Measurements from ENCODE around the gene MYCL. TPM values are rescaled to one million over a fixed set of nuclear protein-coding genes. Genes with fewer than 3 reads are reported as not detected.

The MYCL gene
- total and polyA plus RNA-seq, 2 of the 13 experiments (the other 11 are each of a cell fraction or from before 2014, with no cell fraction given) = 0.31 to 1.7 TPM

DNA sequence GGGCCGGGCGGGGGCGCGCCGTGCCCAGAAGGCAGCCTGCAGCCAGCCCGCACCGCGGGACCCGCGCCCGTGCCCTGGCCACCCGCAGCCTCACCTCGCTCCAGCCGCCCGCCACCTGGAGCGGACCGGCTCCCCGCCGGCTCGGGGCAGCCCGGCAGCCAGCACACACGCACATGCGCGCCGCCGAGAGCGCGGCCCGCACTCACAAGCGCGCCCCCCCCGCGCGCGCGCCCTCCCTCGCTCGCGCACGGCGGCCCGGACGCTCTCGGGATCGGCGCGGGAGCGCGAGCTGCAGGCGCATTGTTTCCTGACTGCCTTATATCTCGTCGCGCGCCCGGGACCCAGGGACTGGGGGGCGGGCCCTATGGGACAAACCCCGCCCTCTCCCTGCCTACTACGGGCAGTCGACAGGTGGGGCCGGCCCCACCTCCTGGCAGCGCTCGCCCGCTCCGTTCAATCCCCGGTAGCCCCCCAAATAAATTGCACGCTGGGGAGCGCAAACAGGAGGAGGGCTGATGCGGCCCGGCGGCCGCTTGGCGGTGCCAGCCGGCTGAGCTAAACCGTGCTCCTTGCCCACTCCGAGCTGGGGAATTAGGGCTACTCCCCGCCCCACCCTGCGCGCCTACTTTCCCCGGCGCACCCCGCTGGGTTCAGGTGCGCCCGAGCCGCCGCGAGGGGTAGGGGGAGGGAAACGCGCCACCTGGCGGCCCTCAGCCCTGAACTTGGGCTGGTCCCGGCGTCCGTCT, at the start of gene MYCL (continued):
- 0 out of 2 replicates have a peak, but pooled peaks have one; percentile 25 for TF ChIP-seq FOXJ3 (CRISPR knock-in tag; IDR thresholded peaks at IDR 0.05; ENCODE audit: borderline replicate concordance)
- no peak for TF ChIP-seq CENPX (CRISPR knock-in tag; IDR thresholded peaks at IDR 0.05)
- TF ChIP-seq CBX5 (CRISPR knock-in tag; IDR thresholded peaks at IDR 0.05; ENCODE audit: borderline replicate concordance) = no peak
- no peak for TF ChIP-seq ZNF569 (CRISPR knock-in tag; IDR thresholded peaks at IDR 0.05; ENCODE audit: borderline replicate concordance)
- TF ChIP-seq MIXL1 (CRISPR knock-in tag; IDR thresholded peaks at IDR 0.05) = no peak
- TF ChIP-seq, protein P1, sequence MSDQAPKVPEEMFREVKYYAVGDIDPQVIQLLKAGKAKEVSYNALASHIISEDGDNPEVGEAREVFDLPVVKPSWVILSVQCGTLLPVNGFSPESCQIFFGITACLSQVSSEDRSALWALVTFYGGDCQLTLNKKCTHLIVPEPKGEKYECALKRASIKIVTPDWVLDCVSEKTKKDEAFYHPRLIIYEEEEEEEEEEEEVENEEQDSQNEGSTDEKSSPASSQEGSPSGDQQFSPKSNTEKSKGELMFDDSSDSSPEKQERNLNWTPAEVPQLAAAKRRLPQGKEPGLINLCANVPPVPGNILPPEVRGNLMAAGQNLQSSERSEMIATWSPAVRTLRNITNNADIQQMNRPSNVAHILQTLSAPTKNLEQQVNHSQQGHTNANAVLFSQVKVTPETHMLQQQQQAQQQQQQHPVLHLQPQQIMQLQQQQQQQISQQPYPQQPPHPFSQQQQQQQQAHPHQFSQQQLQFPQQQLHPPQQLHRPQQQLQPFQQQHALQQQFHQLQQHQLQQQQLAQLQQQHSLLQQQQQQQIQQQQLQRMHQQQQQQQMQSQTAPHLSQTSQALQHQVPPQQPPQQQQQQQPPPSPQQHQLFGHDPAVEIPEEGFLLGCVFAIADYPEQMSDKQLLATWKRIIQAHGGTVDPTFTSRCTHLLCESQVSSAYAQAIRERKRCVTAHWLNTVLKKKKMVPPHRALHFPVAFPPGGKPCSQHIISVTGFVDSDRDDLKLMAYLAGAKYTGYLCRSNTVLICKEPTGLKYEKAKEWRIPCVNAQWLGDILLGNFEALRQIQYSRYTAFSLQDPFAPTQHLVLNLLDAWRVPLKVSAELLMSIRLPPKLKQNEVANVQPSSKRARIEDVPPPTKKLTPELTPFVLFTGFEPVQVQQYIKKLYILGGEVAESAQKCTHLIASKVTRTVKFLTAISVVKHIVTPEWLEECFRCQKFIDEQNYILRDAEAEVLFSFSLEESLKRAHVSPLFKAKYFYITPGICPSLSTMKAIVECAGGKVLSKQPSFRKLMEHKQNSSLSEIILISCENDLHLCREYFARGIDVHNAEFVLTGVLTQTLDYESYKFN (CRISPR knock-in tag; conservative IDR thresholded peaks at IDR 0.05) = no peak; the same call in 1 of the 2 replicates
- no peak for TF ChIP-seq DPF2 (CRISPR knock-in tag; IDR thresholded peaks at IDR 0.05; ENCODE audit: borderline replicate concordance, low read depth)
- no peak for TF ChIP-seq JUN (CRISPR knock-in tag; IDR thresholded peaks at IDR 0.05)
- no peak for TF ChIP-seq ZNF615 (CRISPR knock-in tag; IDR thresholded peaks at IDR 0.05; ENCODE audit: borderline replicate concordance)
- TF ChIP-seq ZNF160 (CRISPR knock-in tag; IDR thresholded peaks at IDR 0.05) = no peak
- peak; percentile 67; the same call in 1 of the 2 replicates for TF ChIP-seq TARDBP (CRISPR knock-in tag; IDR thresholded peaks at IDR 0.05)
- TF ChIP-seq ZFP82 (CRISPR knock-in tag; IDR thresholded peaks at IDR 0.05; ENCODE audit: borderline replicate concordance) = no peak
- TF ChIP-seq ZNF343 (CRISPR knock-in tag; IDR thresholded peaks at IDR 0.05) = no peak
- TF ChIP-seq, protein P2, sequence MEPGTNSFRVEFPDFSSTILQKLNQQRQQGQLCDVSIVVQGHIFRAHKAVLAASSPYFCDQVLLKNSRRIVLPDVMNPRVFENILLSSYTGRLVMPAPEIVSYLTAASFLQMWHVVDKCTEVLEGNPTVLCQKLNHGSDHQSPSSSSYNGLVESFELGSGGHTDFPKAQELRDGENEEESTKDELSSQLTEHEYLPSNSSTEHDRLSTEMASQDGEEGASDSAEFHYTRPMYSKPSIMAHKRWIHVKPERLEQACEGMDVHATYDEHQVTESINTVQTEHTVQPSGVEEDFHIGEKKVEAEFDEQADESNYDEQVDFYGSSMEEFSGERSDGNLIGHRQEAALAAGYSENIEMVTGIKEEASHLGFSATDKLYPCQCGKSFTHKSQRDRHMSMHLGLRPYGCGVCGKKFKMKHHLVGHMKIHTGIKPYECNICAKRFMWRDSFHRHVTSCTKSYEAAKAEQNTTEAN (CRISPR knock-in tag; conservative IDR thresholded peaks at IDR 0.05) = no peak
- TF ChIP-seq, protein P3, sequence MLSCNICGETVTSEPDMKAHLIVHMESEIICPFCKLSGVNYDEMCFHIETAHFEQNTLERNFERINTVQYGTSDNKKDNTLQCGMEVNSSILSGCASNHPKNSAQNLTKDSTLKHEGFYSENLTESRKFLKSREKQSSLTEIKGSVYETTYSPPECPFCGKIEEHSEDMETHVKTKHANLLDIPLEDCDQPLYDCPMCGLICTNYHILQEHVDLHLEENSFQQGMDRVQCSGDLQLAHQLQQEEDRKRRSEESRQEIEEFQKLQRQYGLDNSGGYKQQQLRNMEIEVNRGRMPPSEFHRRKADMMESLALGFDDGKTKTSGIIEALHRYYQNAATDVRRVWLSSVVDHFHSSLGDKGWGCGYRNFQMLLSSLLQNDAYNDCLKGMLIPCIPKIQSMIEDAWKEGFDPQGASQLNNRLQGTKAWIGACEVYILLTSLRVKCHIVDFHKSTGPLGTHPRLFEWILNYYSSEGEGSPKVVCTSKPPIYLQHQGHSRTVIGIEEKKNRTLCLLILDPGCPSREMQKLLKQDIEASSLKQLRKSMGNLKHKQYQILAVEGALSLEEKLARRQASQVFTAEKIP (CRISPR knock-in tag; IDR thresholded peaks at IDR 0.05; ENCODE audit: borderline replicate concordance) = no peak
- TF ChIP-seq NFIB (CRISPR knock-in tag; IDR thresholded peaks at IDR 0.05; ENCODE audit: borderline replicate concordance) = no peak
- TF ChIP-seq SMAD1 (CRISPR knock-in tag; IDR thresholded peaks at IDR 0.05; ENCODE audit: borderline replicate concordance, low read depth) = 0 out of 2 replicates have a peak, but pooled peaks have one; percentile 48
- TF ChIP-seq GTF3A (CRISPR knock-in tag; conservative IDR thresholded peaks at IDR 0.05) = no peak
- TF ChIP-seq ZKSCAN1 (IDR thresholded peaks at IDR 0.05; ENCODE audit: low read length) = no peak
- no peak for TF ChIP-seq CHD4 (IDR thresholded peaks at IDR 0.05; ENCODE audit: borderline replicate concordance, low read length)
- no peak for TF ChIP-seq ZNF138 (CRISPR knock-in tag; IDR thresholded peaks at IDR 0.05; ENCODE audit: low read depth)
- peak; percentile 59; the same call in 1 of the 2 replicates for TF ChIP-seq ZNF891 (CRISPR knock-in tag; IDR thresholded peaks at IDR 0.05)
- no peak for TF ChIP-seq ZNF563 (CRISPR knock-in tag; IDR thresholded peaks at IDR 0.05)
- no peak for TF ChIP-seq ZNF460 (CRISPR knock-in tag; IDR thresholded peaks at IDR 0.05; ENCODE audit: borderline replicate concordance)
- TF ChIP-seq MEIS2 (CRISPR knock-in tag; IDR thresholded peaks at IDR 0.05) = no peak
